SK-N-SH treated with all-trans-retinoic acid at 6 μM for 48 hours (cell line): ENCODE measurements around the gene STIP1.

Source experiments
- ATAC-seq: fragments of 200-7000 bp; cut with Tn5 transposase; 3 replicates; pipeline ENCODE4 v1.9.1; 2020; ENCODE audit warnings: mild to moderate bottlenecking, moderate library complexity
- ARNTL ChIP-seq: fragments of 450-650 bp; formaldehyde crosslinking; IDR thresholded peaks from 2 replicates; pipeline ENCODE4 v1.5.0; 2020; ENCODE audit warnings: low read depth, mild to moderate bottlenecking, moderate library complexity, borderline replicate concordance
- BACH2 ChIP-seq: fragments of 250-450 bp; sonication (Bioruptor Pico); IDR thresholded peaks from 2 replicates; pipeline ENCODE4 v1.9.0; 2021; ENCODE audit warnings: mild to moderate bottlenecking, borderline replicate concordance
- CREB5 ChIP-seq: fragments of 250-450 bp; sonication (Bioruptor Pico); IDR thresholded peaks from 2 replicates; pipeline ENCODE4 v1.5.1; 2020; ENCODE audit warnings: low read depth, mild to moderate bottlenecking, moderate library complexity
- CSDC2 ChIP-seq: fragments of 250-450 bp; sonication (Bioruptor Pico); IDR thresholded peaks from 2 replicates; pipeline ENCODE4 v1.5.0; 2020; ENCODE audit warnings: mild to moderate bottlenecking, moderate library complexity
- CSRNP3 ChIP-seq: fragments of 250-450 bp; sonication (Bioruptor Pico); IDR thresholded peaks from 2 replicates; pipeline ENCODE4 v1.5.1; 2021; ENCODE audit warnings: mild to moderate bottlenecking, moderate library complexity
- ESRRG ChIP-seq: fragments of 250-450 bp; sonication (Bioruptor Pico); IDR thresholded peaks from 2 replicates; pipeline ENCODE4 v1.6.1; 2021; ENCODE audit warnings: mild to moderate bottlenecking
- GLIS3 ChIP-seq: fragments of 250-450 bp; sonication (Bioruptor Pico); IDR thresholded peaks from 2 replicates; pipeline ENCODE4 v1.5.0; 2020; ENCODE audit warnings: mild to moderate bottlenecking, moderate library complexity
- ISL1 ChIP-seq: fragments of 250-450 bp; sonication (Bioruptor Pico); IDR thresholded peaks from 2 replicates; pipeline ENCODE4 v2.1.2; 2022; ENCODE audit warnings: mild to moderate bottlenecking, moderate library complexity
- OSR1 ChIP-seq: fragments of 250-450 bp; sonication (Bioruptor Pico); IDR thresholded peaks from 2 replicates; pipeline ENCODE4 v1.8.0; 2022; ENCODE audit warnings: moderate library complexity, mild to moderate bottlenecking, inconsistent platforms
- POU6F1 ChIP-seq: fragments of 250-450 bp; sonication (Bioruptor Pico); IDR thresholded peaks from 2 replicates; pipeline ENCODE4 v1.8.0; 2021; ENCODE audit warnings: low read depth, mild to moderate bottlenecking, moderate library complexity, borderline replicate concordance
- PPARA ChIP-seq: fragments of 250-450 bp; sonication (Bioruptor Pico); IDR thresholded peaks from 2 replicates; pipeline ENCODE4 v1.5.0; 2020; ENCODE audit warnings: mild to moderate bottlenecking, borderline replicate concordance
- RARB ChIP-seq: fragments of 250-450 bp; sonication (Bioruptor Pico); IDR thresholded peaks from 2 replicates; pipeline ENCODE4 v1.8.0; 2021; ENCODE audit warnings: mild to moderate bottlenecking, moderate library complexity
- SNAI2 ChIP-seq: fragments of 250-450 bp; sonication (Bioruptor Pico); IDR thresholded peaks from 2 replicates; pipeline ENCODE4 v1.5.0; 2020; ENCODE audit warnings: mild to moderate bottlenecking, moderate library complexity
- TCF4 ChIP-seq: fragments of 250-450 bp; sonication (Bioruptor Pico); IDR thresholded peaks from 2 replicates; pipeline ENCODE4 v1.8.0; 2021; ENCODE audit warnings: mild to moderate bottlenecking, moderate library complexity, borderline replicate concordance
- TOX ChIP-seq: fragments of 250-450 bp; sonication (Bioruptor Pico); IDR thresholded peaks from 2 replicates; pipeline ENCODE4 v1.8.0; 2021; ENCODE audit warnings: mild to moderate bottlenecking, moderate library complexity, borderline replicate concordance
- ZC3H10 ChIP-seq: fragments of 250-450 bp; sonication (Bioruptor Pico); IDR thresholded peaks from 2 replicates; pipeline ENCODE4 v1.5.1; 2021; ENCODE audit warnings: mild to moderate bottlenecking, moderate library complexity
- ZFP3 ChIP-seq: fragments of 250-450 bp; sonication (Bioruptor Pico); IDR thresholded peaks from 2 replicates; pipeline ENCODE4 v1.5.0; 2020; ENCODE audit warnings: mild to moderate bottlenecking, moderate library complexity
- ZFP30 ChIP-seq: fragments of 450-650 bp; formaldehyde crosslinking; IDR thresholded peaks from 2 replicates; pipeline ENCODE4 v1.5.0; 2022; ENCODE audit warnings: mild to moderate bottlenecking, moderate library complexity
- ZNF565 ChIP-seq: fragments of 450-650 bp; formaldehyde crosslinking; conservative IDR thresholded peaks from 2 replicates; pipeline ENCODE4 v1.5.0; 2020; ENCODE audit warnings: low read depth, mild to moderate bottlenecking, moderate library complexity
- ZNF70 ChIP-seq: fragments of 450-650 bp; formaldehyde crosslinking; IDR thresholded peaks from 2 replicates; pipeline ENCODE4 v1.5.0; 2020; ENCODE audit warnings: mild to moderate bottlenecking, moderate library complexity
- ZNF8 ChIP-seq: fragments of 450-650 bp; formaldehyde crosslinking; IDR thresholded peaks from 2 replicates; pipeline ENCODE4 v1.5.0; 2020; ENCODE audit warnings: mild to moderate bottlenecking, moderate library complexity

The STIP1 gene

GRCh38 chr11:64219354-64219684 is 33.3 kb downstream of the STIP1 start (continued):
- TF ChIP-seq POU6F1 (CRISPR knock-in tag) (no peak), ZNF8 (CRISPR knock-in tag) (no peak), CSRNP3 (CRISPR knock-in tag) (no peak), ZC3H10 (CRISPR knock-in tag) (no peak), ARNTL (no peak), OSR1 (CRISPR knock-in tag) (no peak)

GRCh38 chr11:64219755-64220154 is 33.8 kb downstream of the STIP1 start:
- TF ChIP-seq ZFP30 (CRISPR knock-in tag), result no peak
- no peak for TF ChIP-seq TCF4 (CRISPR knock-in tag)
- TF ChIP-seq ZNF8 (CRISPR knock-in tag), result no peak
- TF ChIP-seq GLIS3 (CRISPR knock-in tag), result no peak
- peak; percentile 10; the same call in 2 of the 3 replicates for ATAC-seq

GRCh38 chr11:64220271-64220670 is 34.3 kb downstream of the STIP1 start:
- no peak for TF ChIP-seq CREB5 (CRISPR knock-in tag)
- TF ChIP-seq POU6F1 (CRISPR knock-in tag), result no peak
- TF ChIP-seq ESRRG (CRISPR knock-in tag), result no peak
- TF ChIP-seq ZFP3 (CRISPR knock-in tag), result no peak
- ATAC-seq, result peak; percentile 11

GRCh38 chr11:64220798-64221197 is 34.8 kb downstream of the STIP1 start:
- no peak for ATAC-seq
- TF ChIP-seq CREB5 (CRISPR knock-in tag), result no peak
- TF ChIP-seq POU6F1 (CRISPR knock-in tag), result no peak
- no peak for TF ChIP-seq ZC3H10 (CRISPR knock-in tag)
- no peak for TF ChIP-seq ZNF565
- TF ChIP-seq ARNTL, result no peak

GRCh38 chr11:64222651-64223000 is 36.7 kb downstream of the STIP1 start:
- no peak for ATAC-seq
- TF ChIP-seq CREB5 (CRISPR knock-in tag) (no peak), RARB (no peak), ARNTL (no peak), BACH2 (no peak), POU6F1 (CRISPR knock-in tag) (no peak), SNAI2 (CRISPR knock-in tag) (no peak), ZNF8 (CRISPR knock-in tag) (no peak), ISL1 (CRISPR knock-in tag) (no peak), ZNF70 (CRISPR knock-in tag) (no peak), CSDC2 (CRISPR knock-in tag) (no peak), ZNF565 (no peak), TOX (CRISPR knock-in tag) (no peak), ZFP3 (CRISPR knock-in tag) (no peak), ZFP30 (CRISPR knock-in tag) (no peak), ESRRG (CRISPR knock-in tag) (no peak), PPARA (CRISPR knock-in tag) (no peak), GLIS3 (CRISPR knock-in tag) (no peak), ZC3H10 (CRISPR knock-in tag) (no peak)
